Measurements from ENCODE around the gene SRC.

SRC gene

GRCh38 chr20:37430778-37431460 lies 85.0 kb downstream of the SRC start:
- no peak for TF ChIP-seq CTCF (IDR thresholded peaks at IDR 0.05)

GRCh38 chr20:37431786-37432185 lies 85.8 kb downstream of the SRC start:
- no peak for TF ChIP-seq CTCF (IDR thresholded peaks at IDR 0.05)

- TF ChIP-seq CTCF (IDR thresholded peaks at IDR 0.05) = no peak
Observed at GRCh38 chr20:37432606-37433005, 86.7 kb downstream of the SRC start.

- no peak for TF ChIP-seq CTCF (IDR thresholded peaks at IDR 0.05)
Observed at GRCh38 chr20:37435607-37436006, 89.7 kb downstream of the SRC start.

GRCh38 chr20:37436527-37437186 lies 90.7 kb downstream of the SRC start:
- no peak for TF ChIP-seq CTCF (IDR thresholded peaks at IDR 0.05)

GRCh38 chr20:37437676-37438075 lies 91.7 kb downstream of the SRC start:
- no peak for TF ChIP-seq CTCF (IDR thresholded peaks at IDR 0.05)

- TF ChIP-seq CTCF (IDR thresholded peaks at IDR 0.05) = no peak
Observed at GRCh38 chr20:37438464-37439222, 92.7 kb downstream of the SRC start.

Data from LNCAP (cell line).